ENCODE results near the gene NCOA7. TPM values are rescaled to one million over a fixed set of nuclear protein-coding genes. Genes with fewer than 3 reads are reported as not detected.

The NCOA7 gene
- total and polyA plus RNA-seq, 11 donors = 3.8 to 23.1 (median 8.2) TPM

- DNase-seq (no peak), ATAC-seq (no peak)
- no peak overlapping the region for H3K4me3 ChIP-seq
- H3K9me3 ChIP-seq = no peaks in the 10 kb centered on the region
- peaks cover 0 to 18% (median 4%) of the 10 kb centered on the region in 12 donors for H3K4me1 ChIP-seq
- TF ChIP-seq POLR2A (IDR thresholded peaks at IDR 0.05) = no peak
- TF ChIP-seq, protein P1, sequence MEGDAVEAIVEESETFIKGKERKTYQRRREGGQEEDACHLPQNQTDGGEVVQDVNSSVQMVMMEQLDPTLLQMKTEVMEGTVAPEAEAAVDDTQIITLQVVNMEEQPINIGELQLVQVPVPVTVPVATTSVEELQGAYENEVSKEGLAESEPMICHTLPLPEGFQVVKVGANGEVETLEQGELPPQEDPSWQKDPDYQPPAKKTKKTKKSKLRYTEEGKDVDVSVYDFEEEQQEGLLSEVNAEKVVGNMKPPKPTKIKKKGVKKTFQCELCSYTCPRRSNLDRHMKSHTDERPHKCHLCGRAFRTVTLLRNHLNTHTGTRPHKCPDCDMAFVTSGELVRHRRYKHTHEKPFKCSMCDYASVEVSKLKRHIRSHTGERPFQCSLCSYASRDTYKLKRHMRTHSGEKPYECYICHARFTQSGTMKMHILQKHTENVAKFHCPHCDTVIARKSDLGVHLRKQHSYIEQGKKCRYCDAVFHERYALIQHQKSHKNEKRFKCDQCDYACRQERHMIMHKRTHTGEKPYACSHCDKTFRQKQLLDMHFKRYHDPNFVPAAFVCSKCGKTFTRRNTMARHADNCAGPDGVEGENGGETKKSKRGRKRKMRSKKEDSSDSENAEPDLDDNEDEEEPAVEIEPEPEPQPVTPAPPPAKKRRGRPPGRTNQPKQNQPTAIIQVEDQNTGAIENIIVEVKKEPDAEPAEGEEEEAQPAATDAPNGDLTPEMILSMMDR (IDR thresholded peaks at IDR 0.05) = no peak
- intact Hi-C loops (cut with DNase I) = loop anchor here in 3 of 10 donors (10.0 kb wide), 2 partner anchors 637 to 647 kb away; partner anchors contain the start of gene HDDC2 (in 2 of the 3)
- WGBS, 4 donors = 66 to 84% (median 75%) methylated on average over 1 of the region's 1 CpG
- H3K27me3 ChIP-seq = no peaks in the 10 kb centered on the region
- no peak overlapping the region for H3K27ac ChIP-seq
- no peaks in the 10 kb centered on the region for H3K36me3 ChIP-seq
Observed at GRCh38 chr6:125951323-125951722, 160.6 kb downstream of the NCOA7 start.

DNA sequence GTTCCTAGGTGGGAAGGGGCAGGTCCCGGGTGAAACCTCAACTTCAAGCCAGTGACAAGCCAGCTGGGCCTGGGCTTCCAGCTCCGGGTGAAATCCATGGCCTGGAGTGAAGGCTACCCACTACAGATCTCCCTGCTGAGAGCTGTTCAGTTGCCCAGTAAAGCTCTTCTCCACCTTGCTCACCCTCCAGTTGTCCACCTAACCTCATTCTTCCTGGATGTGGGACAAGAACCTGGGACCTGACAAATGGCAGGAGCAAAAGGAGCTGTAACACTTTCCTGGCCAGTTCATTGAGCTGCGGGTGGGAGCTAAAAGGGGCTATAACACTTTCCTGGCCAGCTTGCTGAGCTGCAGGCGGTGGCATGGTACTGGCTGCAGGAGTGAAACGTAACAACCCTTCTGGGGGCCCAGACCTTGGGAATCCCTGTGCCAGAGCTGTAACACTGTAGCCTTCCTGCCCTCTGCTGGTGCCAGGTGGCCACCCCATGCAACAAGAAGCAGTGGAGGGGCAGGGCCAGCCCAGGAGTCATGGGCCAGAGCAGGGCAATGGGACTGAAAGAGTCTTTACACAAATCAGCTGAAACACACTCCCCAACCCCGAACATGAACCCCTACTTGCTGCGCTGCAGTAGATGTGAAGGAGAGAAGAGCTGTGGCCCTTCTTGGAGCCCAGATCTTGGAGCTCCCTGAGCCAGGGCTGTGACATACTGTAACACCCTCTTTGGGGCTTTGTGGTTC, 162.2 kb downstream of the NCOA7 start:
- Histone ChIP-seq H3K9me3 (no peaks in the 10 kb centered on the region), H3K36me3 (no peaks in the 10 kb centered on the region), H3K4me3 (no peak overlapping the region), H3K4me1 (peaks cover 0 to 17% (median 11%) of the 10 kb centered on the region in 12 donors), H3K27ac (no peak overlapping the region), H3K27me3 (no peaks in the 10 kb centered on the region)
- no peak for DNase-seq
- no peak for TF ChIP-seq POLR2A (IDR thresholded peaks at IDR 0.05)
- TF ChIP-seq, protein P1 (IDR thresholded peaks at IDR 0.05) = peak in 1 of 12 donors; percentile 8
- ATAC-seq = no peak
- intact Hi-C loops (cut with DNase I) = loop anchor here in 3 of 10 donors (10.0 kb wide), 2 partner anchors 638 to 648 kb away; partner anchors contain the start of gene HDDC2 (in 2 of the 3)
- 82 to 98% (median 86%) methylated on average over 5 to 7 of the region's 7 CpGs for WGBS, 4 donors

DNA sequence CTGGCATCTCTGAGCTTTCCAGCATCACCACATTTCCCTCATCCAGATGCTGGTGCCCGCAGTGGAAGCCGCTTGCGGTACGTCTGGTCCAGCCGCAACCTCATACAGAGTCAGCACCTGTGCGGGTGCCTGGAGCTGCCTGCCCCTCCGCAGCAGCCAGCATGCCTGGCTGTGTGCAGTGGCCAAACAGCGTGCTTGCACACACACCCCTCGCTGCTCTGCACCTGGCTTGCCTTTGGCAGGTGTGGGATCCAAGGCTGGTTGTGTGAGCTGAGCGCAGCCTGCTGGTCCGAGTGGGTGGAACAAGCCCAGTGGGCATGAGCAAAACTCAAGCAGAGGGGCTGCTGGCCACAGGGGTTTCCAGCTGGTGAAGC, 162.7 kb downstream of the NCOA7 start:
- ATAC-seq = no peak
- H3K27me3 ChIP-seq = no peaks in the 10 kb centered on the region

More for the DNA sequence above, 162.7 kb downstream of the NCOA7 start:
- DNase-seq = no peak
- 77 to 100% (median 79%) methylated on average over 1 to 11 of the region's 11 CpGs for WGBS, 4 donors
- intact Hi-C loops (cut with DNase I) = loop anchor here in 3 of 10 donors (10.0 kb wide), 2 partner anchors 639 to 649 kb away; partner anchors contain the start of gene HDDC2 (in 2 of the 3)
- peaks cover 0 to 20% (median 16%) of the 10 kb centered on the region in 12 donors for H3K4me1 ChIP-seq
- no peak overlapping the region for H3K27ac ChIP-seq
- no peaks in the 10 kb centered on the region for H3K36me3 ChIP-seq
- TF ChIP-seq, protein P1 (IDR thresholded peaks at IDR 0.05) = no peak
- TF ChIP-seq POLR2A (IDR thresholded peaks at IDR 0.05) = no peak
- H3K4me3 ChIP-seq = no peak overlapping the region
- H3K9me3 ChIP-seq = no peaks in the 10 kb centered on the region

Data from heart left ventricle (tissue), 16 donors.